AG09309 (cell line): Measurements from ENCODE around the gene IGF1R.

Experiments
- DNase-seq: peaks from one replicate; pipeline ENCODE4 v3.0.0-alpha.2; 2010; ENCODE audit warnings: low read depth
- H3K4me3 ChIP-seq: 2 replicates; pipeline ENCODE4 v1.5.1; 2011; ENCODE audit warnings: mild to moderate bottlenecking, low read depth, low read length, moderate library complexity; ENCODE audit not compliant: control insufficient read depth
- TF ChIP-seq, protein P1 (sequence below): IDR thresholded peaks from 2 replicates; pipeline ENCODE4 v1.5.1; 2011; ENCODE audit warnings: mild to moderate bottlenecking, low read depth, low read length, inconsistent platforms; ENCODE audit not compliant: insufficient read depth, control insufficient read depth; ENCODE audit errors: missing control alignments

Gene IGF1R

DNA sequence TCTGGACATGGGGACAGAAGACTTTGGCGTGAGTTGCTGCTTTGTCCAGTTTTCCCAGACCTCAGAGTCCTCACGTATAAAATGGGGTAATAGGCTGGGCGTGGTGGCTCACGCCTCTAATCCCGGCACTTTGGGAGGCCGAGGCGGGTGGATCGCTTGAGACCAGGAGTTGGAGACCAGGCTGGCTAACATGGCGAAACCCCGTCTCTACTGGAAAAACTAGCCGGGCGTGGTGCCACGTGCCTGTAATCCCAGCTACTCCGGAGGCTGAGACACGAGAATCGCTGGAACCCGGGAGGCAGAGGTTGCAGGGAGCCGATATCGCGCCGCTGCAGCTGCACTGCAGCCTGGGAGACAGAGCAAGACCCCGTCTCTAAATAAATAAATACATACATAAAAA, 22.7 kb upstream of the IGF1R start:
- no peak for DNase-seq
- TF ChIP-seq, protein P1, sequence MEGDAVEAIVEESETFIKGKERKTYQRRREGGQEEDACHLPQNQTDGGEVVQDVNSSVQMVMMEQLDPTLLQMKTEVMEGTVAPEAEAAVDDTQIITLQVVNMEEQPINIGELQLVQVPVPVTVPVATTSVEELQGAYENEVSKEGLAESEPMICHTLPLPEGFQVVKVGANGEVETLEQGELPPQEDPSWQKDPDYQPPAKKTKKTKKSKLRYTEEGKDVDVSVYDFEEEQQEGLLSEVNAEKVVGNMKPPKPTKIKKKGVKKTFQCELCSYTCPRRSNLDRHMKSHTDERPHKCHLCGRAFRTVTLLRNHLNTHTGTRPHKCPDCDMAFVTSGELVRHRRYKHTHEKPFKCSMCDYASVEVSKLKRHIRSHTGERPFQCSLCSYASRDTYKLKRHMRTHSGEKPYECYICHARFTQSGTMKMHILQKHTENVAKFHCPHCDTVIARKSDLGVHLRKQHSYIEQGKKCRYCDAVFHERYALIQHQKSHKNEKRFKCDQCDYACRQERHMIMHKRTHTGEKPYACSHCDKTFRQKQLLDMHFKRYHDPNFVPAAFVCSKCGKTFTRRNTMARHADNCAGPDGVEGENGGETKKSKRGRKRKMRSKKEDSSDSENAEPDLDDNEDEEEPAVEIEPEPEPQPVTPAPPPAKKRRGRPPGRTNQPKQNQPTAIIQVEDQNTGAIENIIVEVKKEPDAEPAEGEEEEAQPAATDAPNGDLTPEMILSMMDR, result no peak
- no peak overlapping the region for H3K4me3 ChIP-seq

DNA sequence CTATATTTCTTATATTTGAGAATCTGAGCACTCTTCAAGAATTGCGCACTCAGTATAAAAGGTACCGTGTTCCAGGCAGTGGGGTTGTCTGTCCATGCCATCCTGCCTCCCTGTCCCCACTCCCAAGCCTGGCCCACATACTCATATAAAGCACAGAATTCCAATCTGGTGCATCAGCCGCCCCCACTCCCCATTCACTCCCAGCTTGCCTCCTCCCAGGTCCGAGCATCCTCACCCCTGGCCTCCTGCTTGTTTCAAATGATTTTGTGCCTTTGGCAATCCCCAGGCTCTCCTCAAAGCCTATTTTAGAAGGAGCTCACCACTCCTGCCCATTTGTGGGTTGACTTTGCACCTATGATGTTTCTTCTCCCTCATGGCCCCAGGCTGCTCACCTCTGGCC, 22.2 kb upstream of the IGF1R start:
- DNase-seq, result no peak
- no peak overlapping the region for H3K4me3 ChIP-seq
- TF ChIP-seq, protein P1, result no peak

DNA sequence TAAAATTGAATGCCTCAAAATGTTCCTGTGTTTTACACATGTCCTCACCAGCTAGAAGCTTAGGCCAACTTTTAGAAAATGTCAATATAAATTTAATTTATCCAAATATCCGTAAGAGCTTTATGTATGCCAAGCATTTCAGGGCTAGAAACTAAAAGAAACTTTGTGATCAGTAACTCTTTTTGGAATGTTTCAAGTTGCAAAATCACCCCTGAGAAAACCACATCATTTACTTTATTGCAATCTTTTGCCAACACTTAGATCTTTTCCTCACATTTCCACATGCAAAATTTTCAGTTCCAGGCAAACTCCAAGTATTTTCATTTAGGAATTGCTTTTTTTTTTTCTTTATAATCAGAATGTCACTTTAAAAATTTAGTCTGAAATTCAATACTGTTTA, 20.1 kb upstream of the IGF1R start:
- DNase-seq, result no peak
- no peak overlapping the region for H3K4me3 ChIP-seq
- TF ChIP-seq, protein P1, result no peak

DNA sequence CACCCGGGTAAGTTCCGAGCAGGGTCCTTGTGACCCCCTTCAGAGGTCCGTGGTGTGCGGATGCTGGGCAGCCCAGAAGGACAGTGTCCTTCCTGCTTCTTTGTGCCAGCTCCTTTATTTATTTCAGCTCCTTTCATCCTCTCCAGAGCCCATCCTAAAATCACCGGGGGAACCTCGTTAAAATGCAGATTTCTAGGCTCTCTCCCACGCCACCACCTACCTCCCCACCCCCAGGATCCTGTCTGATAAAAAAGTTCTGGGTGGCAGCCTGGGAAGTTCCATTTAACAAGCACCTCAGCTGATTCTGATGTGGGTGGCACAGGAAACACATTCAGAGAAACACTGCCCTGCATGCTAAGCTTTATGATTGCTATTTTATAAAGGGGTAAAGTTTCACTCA, 12.5 kb upstream of the IGF1R start:
- no peak for DNase-seq
- H3K4me3 ChIP-seq, result no peak overlapping the region
- TF ChIP-seq, protein P1, result no peak

DNA sequence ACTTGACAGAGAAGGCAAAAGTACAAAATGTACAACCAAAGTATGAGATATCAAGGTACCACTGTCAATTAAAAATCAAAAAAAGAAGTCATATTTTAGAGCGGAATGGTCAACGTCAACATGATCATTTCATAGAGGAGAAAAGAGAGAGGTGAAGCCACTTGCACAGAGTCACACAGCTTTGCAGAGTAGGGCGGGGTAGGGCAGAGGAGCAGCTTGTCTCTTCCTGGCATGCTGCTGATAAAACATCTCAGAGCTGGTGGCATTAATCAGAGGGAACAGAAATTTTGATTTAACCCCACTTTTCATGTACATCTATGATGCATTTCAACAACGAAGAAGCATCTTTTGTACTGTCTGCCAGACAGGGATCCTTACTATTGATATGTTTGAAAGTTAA, 5.2 kb upstream of the IGF1R start:
- DNase-seq, result no peak
- H3K4me3 ChIP-seq, result no peak overlapping the region
- TF ChIP-seq, protein P1, result no peak

DNA sequence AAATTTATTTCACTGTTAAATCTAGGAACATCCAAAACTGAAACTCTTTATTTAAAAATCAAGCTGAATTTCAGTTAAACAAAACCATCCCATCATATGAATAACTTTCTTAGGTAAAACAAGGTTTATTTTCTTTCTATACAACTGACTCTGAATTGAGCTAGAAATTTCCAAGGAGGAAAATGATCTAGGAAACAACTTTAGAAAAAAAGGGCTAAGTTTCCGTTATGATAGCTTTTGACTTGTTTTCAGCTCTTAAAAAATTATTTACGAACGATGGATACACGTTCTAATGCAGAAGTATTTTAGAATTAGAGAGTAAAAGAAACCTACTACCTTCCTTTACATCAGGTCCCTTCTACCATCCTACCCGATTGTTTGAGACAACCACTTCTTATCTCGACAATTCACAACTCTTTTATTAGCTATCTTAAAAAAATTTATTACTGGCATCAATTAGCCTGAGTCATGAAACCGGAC, 1.8 kb upstream of the IGF1R start:
- DNase-seq, result no peak
- TF ChIP-seq, protein P1, result no peak
- peak overlapping the region; percentile 84; the same call in 1 of the 2 replicates for H3K4me3 ChIP-seq
